Mesenchymal stem cell (in vitro differentiated cells and primary cell): ENCODE results near the gene NTNG2.

Source experiments
- DNase-seq: peaks from one replicate; pipeline ENCODE4 v3.0.0-alpha.2; 2013
- H2AFZ ChIP-seq: one replicate; pipeline ENCODE4 v1.6.1; 2013; ENCODE audit warnings: low read depth, mild to moderate bottlenecking, control low read depth, inconsistent platforms, low read length, moderate library complexity
- H2AK5ac ChIP-seq: 2 replicates; pipeline ENCODE4 v1.6.1; 2013; ENCODE audit warnings: low read length, moderate library complexity, mild to moderate bottlenecking, inconsistent platforms; ENCODE audit not compliant: severe bottlenecking
- H2BK120ac ChIP-seq: one replicate; pipeline ENCODE4 v1.6.1; 2013; ENCODE audit warnings: low read depth, mild to moderate bottlenecking, inconsistent platforms, low read length, moderate library complexity
- H2BK12ac ChIP-seq, 2 experiments: one replicate each; pipeline ENCODE4 v1.6.1; 2013; ENCODE audit warnings: inconsistent platforms in 2 of 2, low read length in 2 of 2, mild to moderate bottlenecking in 2 of 2, moderate library complexity in 2 of 2, control low read depth in 1 of 2
- H2BK15ac ChIP-seq: one replicate; pipeline ENCODE4 v1.6.1; 2013; ENCODE audit warnings: mild to moderate bottlenecking, low read depth, inconsistent platforms; ENCODE audit not compliant: poor library complexity, severe bottlenecking
- H2BK5ac ChIP-seq: 2 replicates; pipeline ENCODE4 v1.6.1; 2013; ENCODE audit warnings: low read depth, mild to moderate bottlenecking, low read length, control low read depth, inconsistent platforms; ENCODE audit not compliant: poor library complexity, severe bottlenecking
- H3K14ac ChIP-seq, 2 experiments: one replicate each; pipeline ENCODE4 v1.6.1; 2013; ENCODE audit warnings: inconsistent platforms in 2 of 2, low read length in 2 of 2, control low read depth in 1 of 2, mild to moderate bottlenecking in 1 of 2, moderate library complexity in 1 of 2
- H3K18ac ChIP-seq, 2 experiments: one replicate each; pipeline ENCODE4 v1.6.1; 2013; ENCODE audit warnings: inconsistent platforms in 2 of 2, low read length in 2 of 2, control low read depth in 1 of 2, low read depth in 1 of 2, mild to moderate bottlenecking in 1 of 2
- H3K23ac ChIP-seq, 2 experiments: one replicate each; pipeline ENCODE4 v1.6.1; 2013; ENCODE audit warnings: inconsistent platforms in 2 of 2, low read length in 2 of 2, mild to moderate bottlenecking in 2 of 2, moderate library complexity in 2 of 2, control low read depth in 1 of 2
- H3K27ac ChIP-seq: 2 replicates; pipeline ENCODE4 v1.5.1; 2013; ENCODE audit warnings: mild to moderate bottlenecking, moderate library complexity, low read length, control low read depth, inconsistent platforms; ENCODE audit not compliant: poor library complexity, severe bottlenecking
- H3K27me3 ChIP-seq, 2 experiments: 2 replicates each; pipeline versions ENCODE4 v1.6.1 to v1.7.0; 2013; ENCODE audit warnings: low read length in 2 of 2, mild to moderate bottlenecking in 2 of 2, moderate library complexity in 2 of 2, control low read depth in 1 of 2, inconsistent platforms in 1 of 2; ENCODE audit not compliant: control insufficient read depth in 1 of 2, insufficient read depth in 1 of 2
- H3K36me3 ChIP-seq, 2 experiments: 2 replicates each; pipeline versions ENCODE4 v1.6.1 to v1.7.0; 2013; ENCODE audit warnings: low read length in 2 of 2, control low read depth in 1 of 2, inconsistent platforms in 1 of 2, low read depth in 1 of 2, mild to moderate bottlenecking in 1 of 2; ENCODE audit not compliant: insufficient read depth in 2 of 2, control insufficient read depth in 1 of 2
- H3K4ac ChIP-seq, 2 experiments: one replicate each; pipeline ENCODE4 v1.6.1; 2013; ENCODE audit warnings: inconsistent platforms in 2 of 2, low read length in 2 of 2, mild to moderate bottlenecking in 2 of 2, moderate library complexity in 2 of 2, control low read depth in 1 of 2, low read depth in 1 of 2
- H3K4me1 ChIP-seq: 2 replicates; pipeline ENCODE4 v1.6.1; 2013; ENCODE audit warnings: low read depth, low read length, control low read depth; ENCODE audit not compliant: control insufficient read depth, insufficient read depth
- H3K4me2 ChIP-seq: 2 replicates; pipeline ENCODE4 v1.6.1; 2013; ENCODE audit warnings: low read length, mild to moderate bottlenecking, inconsistent platforms; ENCODE audit not compliant: poor library complexity, severe bottlenecking
- H3K4me3 ChIP-seq, 2 experiments: 2 replicates each; pipeline versions ENCODE4 v1.5.1 to v1.7.0; 2013; ENCODE audit warnings: low read length in 2 of 2, mild to moderate bottlenecking in 2 of 2, control low read depth in 1 of 2, low read depth in 1 of 2; ENCODE audit not compliant: insufficient read depth in 1 of 2
- H3K79me1 ChIP-seq: replicated peaks from 2 replicates; pipeline ENCODE4 v1.6.1; 2013; ENCODE audit warnings: mild to moderate bottlenecking, control low read depth, low read length, inconsistent platforms; ENCODE audit not compliant: poor library complexity, severe bottlenecking
- H3K9ac ChIP-seq: 2 replicates; pipeline ENCODE4 v1.7.0; 2013; ENCODE audit warnings: mild to moderate bottlenecking, low read length, moderate library complexity
- H3K9me3 ChIP-seq: 2 replicates; pipeline ENCODE4 v1.7.0; 2013; ENCODE audit warnings: mild to moderate bottlenecking, low read length; ENCODE audit not compliant: control insufficient read depth
- H4K8ac ChIP-seq: one replicate; pipeline ENCODE4 v1.6.1; 2013; ENCODE audit warnings: inconsistent platforms, mild to moderate bottlenecking, low read length, moderate library complexity
- H4K91ac ChIP-seq: one replicate; pipeline ENCODE4 v1.6.1; 2013; ENCODE audit warnings: mild to moderate bottlenecking, low read length, inconsistent platforms
- whole genome bisulfite sequencing: methylation state at CpG from one replicate; pipeline ENCODE4 v1.1.7; 2013; ENCODE audit warnings: mixed read lengths; 5-methylcytosine and 5-hydroxymethylcytosine counted together

NTNG2 gene

GRCh38 chr9:132231019-132231701, 69.3 kb downstream of the NTNG2 start:
- no peak overlapping the region for H3K14ac ChIP-seq
- no peak overlapping the region for H3K18ac ChIP-seq
- peaks cover 70 to 95% of the 10 kb centered on the region in 2 experiments for H3K27me3 ChIP-seq
- no peak for DNase-seq
- no peaks in the 10 kb centered on the region for H3K9me3 ChIP-seq
- H3K4ac ChIP-seq = no peak overlapping the region
- no peak overlapping the region for H4K91ac ChIP-seq
- WGBS = 75% methylated on average over 20 of the region's 20 CpGs
- H2AK5ac ChIP-seq = no peak overlapping the region
- H3K4me3 ChIP-seq = no peak overlapping the region
- H2BK15ac ChIP-seq = no peak overlapping the region
- no peak overlapping the region for H2BK120ac ChIP-seq
- H4K8ac ChIP-seq = no peak overlapping the region
- no peak overlapping the region for H3K9ac ChIP-seq
- no peak overlapping the region for H3K23ac ChIP-seq
- H3K27ac ChIP-seq = no peak overlapping the region
- H2AFZ ChIP-seq = no peak overlapping the region
- H3K36me3 ChIP-seq = no peaks in the 10 kb centered on the region
- no peaks in the 10 kb centered on the region for H3K79me1 ChIP-seq
- H3K4me2 ChIP-seq = no peak overlapping the region
- H3K4me1 ChIP-seq = peaks cover 2% of the 10 kb centered on the region
- H2BK5ac ChIP-seq = no peak overlapping the region
- H2BK12ac ChIP-seq = no peak overlapping the region

DNA sequence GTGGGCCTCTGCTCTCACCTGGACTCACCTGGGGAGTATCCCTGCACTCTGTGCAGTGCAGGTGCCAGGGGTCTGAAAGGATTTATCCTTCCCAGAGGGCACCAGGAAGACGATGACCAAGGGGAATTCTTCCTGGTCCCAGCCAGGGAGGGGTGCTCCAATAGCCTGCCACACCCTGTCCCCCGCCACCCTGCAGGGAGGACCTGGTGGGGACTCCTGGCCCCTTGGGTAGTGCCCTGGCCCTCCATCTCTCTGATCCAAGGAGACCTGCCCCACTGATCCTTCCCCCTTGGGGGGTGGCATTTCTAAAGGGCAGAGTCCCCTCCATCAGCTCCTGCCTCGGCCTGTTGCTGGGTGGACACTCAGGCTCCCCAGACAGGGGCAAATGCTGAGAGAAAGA, 70.7 kb downstream of the NTNG2 start:
- H3K79me1 ChIP-seq = no peaks in the 10 kb centered on the region
- no peak overlapping the region for H2BK120ac ChIP-seq
- no peak overlapping the region for H4K91ac ChIP-seq
- H3K4ac ChIP-seq = no peak overlapping the region
- H3K18ac ChIP-seq = no peak overlapping the region
- H3K4me1 ChIP-seq = peaks cover 2% of the 10 kb centered on the region
- H2BK12ac ChIP-seq = no peak overlapping the region
- no peak overlapping the region for H3K14ac ChIP-seq
- no peak overlapping the region for H2AK5ac ChIP-seq
- no peak overlapping the region for H2BK15ac ChIP-seq
- no peak overlapping the region for H3K4me3 ChIP-seq
- DNase-seq = no peak
- H3K23ac ChIP-seq = no peak overlapping the region
- H3K36me3 ChIP-seq = no peaks in the 10 kb centered on the region
- 69% methylated on average over 3 of the region's 3 CpGs for WGBS
- no peak overlapping the region for H3K4me2 ChIP-seq
- peaks cover 65 to 94% of the 10 kb centered on the region in 2 experiments for H3K27me3 ChIP-seq
- H3K27ac ChIP-seq = no peak overlapping the region
- no peak overlapping the region for H2BK5ac ChIP-seq
- H2AFZ ChIP-seq = no peak overlapping the region
- no peaks in the 10 kb centered on the region for H3K9me3 ChIP-seq
- no peak overlapping the region for H3K9ac ChIP-seq
- H4K8ac ChIP-seq = no peak overlapping the region

DNA sequence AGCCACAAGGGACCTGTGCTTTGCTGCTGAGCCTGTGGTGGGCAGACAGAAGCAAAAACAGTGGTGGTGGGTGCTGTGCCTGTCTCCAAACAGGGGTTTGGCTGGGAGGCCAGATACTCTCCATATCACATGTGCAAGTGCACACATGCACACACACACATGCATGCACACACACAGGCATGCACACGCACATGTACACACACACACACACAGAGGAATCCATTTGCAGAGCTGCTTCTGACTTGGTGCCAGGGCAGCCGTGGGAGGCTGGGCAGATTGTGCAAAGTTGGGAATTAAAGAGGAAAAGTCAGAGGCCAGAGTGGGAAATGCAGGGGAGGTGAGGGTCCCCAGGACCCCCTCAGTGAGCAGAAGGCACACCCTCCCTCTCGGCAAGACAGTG, 71.3 kb downstream of the NTNG2 start:
- Histone ChIP-seq H3K4me1 (peaks cover 2% of the 10 kb centered on the region), H3K14ac (no peak overlapping the region), H2BK15ac (no peak overlapping the region), H4K91ac (no peak overlapping the region), H2BK12ac (no peak overlapping the region), H3K4me3 (no peak overlapping the region), H3K4ac (no peak overlapping the region), H3K4me2 (no peak overlapping the region), H2BK5ac (no peak overlapping the region), H3K9ac (no peak overlapping the region), H2BK120ac (no peak overlapping the region), H3K23ac (no peak overlapping the region), H3K27me3 (peaks cover 65 to 92% of the 10 kb centered on the region in 2 experiments), H2AFZ (no peak overlapping the region), H3K79me1 (no peaks in the 10 kb centered on the region), H4K8ac (no peak overlapping the region), H3K9me3 (no peaks in the 10 kb centered on the region), H2AK5ac (no peak overlapping the region), H3K27ac (no peak overlapping the region), H3K36me3 (no peaks in the 10 kb centered on the region), H3K18ac (no peak overlapping the region)
- DNase-seq = no peak
- WGBS = 87% methylated on average over 2 of the region's 3 CpGs

GRCh38 chr9:132234535-132234934, 72.7 kb downstream of the NTNG2 start:
- H3K18ac ChIP-seq = no peak overlapping the region
- no peak overlapping the region for H2BK120ac ChIP-seq
- no peak overlapping the region for H2BK5ac ChIP-seq
- no peak overlapping the region for H3K23ac ChIP-seq
- no peak overlapping the region for H3K4me3 ChIP-seq
- no peak for DNase-seq
- H3K27ac ChIP-seq = no peak overlapping the region
- H4K8ac ChIP-seq = no peak overlapping the region
- no peak overlapping the region for H4K91ac ChIP-seq
- no peaks in the 10 kb centered on the region for H3K36me3 ChIP-seq
- H3K9me3 ChIP-seq = no peaks in the 10 kb centered on the region
- H2AFZ ChIP-seq = no peak overlapping the region
- no peak overlapping the region for H3K9ac ChIP-seq
- H2BK15ac ChIP-seq = no peak overlapping the region
- no peak overlapping the region for H2AK5ac ChIP-seq
- no peak overlapping the region for H2BK12ac ChIP-seq
- no peaks in the 10 kb centered on the region for H3K79me1 ChIP-seq
- H3K4me2 ChIP-seq = no peak overlapping the region
- H3K27me3 ChIP-seq = peaks cover 68 to 92% of the 10 kb centered on the region in 2 experiments
- peaks cover 8% of the 10 kb centered on the region for H3K4me1 ChIP-seq
- H3K4ac ChIP-seq = no peak overlapping the region
- WGBS = 84% methylated on average over 12 of the region's 12 CpGs
- H3K14ac ChIP-seq = no peak overlapping the region
